HG02571 (cell line): ENCODE results near the gene THEM4.
"Not testable (repeated sequence)": the region's sequence is repeated elsewhere in the genome, so short reads cannot be mapped to it uniquely, and the experiment has no call there.

Experiments used
- ATAC-seq: cut with Tn5 transposase; IDR thresholded peaks from one replicate; pipeline ENCODE4 v1.9.1; 2021; ENCODE audit warnings: mild to moderate bottlenecking, moderate library complexity; ENCODE audit not compliant: unreplicated experiment

Gene THEM4

GRCh38 chr1:151935154-151935553 is 25.8 kb upstream of the THEM4 start:
- ATAC-seq = no peak

DNA sequence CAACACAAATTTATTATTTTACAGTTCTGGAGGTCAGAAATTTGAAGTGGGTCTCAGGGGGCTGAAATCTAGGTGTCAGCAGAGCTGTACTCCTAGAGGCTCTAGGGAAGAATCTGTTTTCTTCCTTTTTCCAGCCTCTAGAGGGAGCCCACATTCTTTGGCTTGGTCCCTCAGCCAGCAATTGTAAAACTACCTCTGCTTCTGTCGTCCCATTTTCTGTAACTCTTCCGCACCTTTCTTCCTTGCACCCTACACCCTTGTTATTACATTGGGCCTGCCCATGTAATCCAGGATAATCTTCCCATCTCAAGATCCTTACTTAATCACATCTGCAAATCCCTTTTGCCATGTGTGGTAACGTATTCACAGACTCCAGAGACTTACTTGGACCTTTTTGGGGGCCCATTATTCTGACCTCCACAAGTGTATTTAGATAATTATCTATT is 24.8 kb upstream of the THEM4 start:
- ATAC-seq = no peak

DNA sequence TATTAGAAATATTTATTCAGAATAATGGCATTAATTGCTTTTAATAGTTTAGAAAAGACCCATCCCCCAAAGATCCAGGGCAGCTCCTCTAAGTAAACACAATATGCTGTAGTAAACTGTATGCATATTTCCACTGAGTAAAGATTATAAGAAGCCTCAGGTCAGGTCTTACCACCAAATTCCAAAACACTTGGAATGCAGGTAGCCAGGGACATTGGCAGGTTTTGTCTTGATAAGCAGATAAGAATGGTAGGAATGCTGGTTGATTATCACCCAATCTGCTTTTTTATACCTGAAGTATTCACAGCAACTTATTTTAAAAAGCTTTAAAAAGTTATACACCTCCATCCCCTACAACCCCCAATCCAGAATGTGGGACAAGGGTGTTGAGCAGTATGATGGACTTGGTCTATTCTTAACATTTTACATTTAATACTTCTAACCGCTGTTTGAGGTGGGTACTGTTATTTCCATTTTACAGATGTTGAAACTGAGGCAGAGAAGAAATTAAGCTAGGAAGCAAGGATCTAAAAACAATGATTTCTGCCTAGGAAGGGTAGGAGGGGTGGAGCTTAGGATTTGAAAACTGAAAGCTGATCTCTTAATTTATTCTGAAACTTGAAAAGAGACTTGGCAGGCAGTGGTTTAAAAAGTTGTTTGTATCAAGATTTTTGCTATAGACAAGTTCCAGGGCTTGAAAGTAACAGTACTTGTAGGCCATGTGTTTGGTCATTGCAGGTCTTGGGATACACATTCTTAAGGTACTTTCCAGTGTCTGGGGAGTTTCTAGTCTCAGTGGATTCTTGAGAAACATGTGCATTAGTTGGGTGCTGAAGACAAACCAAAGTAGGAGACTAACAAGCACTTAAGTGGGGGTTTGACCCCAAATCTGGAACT is 15.6 kb upstream of the THEM4 start:
- ATAC-seq = no peak

GRCh38 chr1:151923422-151923821 is 14.1 kb upstream of the THEM4 start:
- ATAC-seq = no peak

- ATAC-seq = no peak
Measured at GRCh38 chr1:151920149-151920548, 10.8 kb upstream of the THEM4 start.

- no peak for ATAC-seq
Measured at GRCh38 chr1:151918819-151919610, 9.7 kb upstream of the THEM4 start.

DNA sequence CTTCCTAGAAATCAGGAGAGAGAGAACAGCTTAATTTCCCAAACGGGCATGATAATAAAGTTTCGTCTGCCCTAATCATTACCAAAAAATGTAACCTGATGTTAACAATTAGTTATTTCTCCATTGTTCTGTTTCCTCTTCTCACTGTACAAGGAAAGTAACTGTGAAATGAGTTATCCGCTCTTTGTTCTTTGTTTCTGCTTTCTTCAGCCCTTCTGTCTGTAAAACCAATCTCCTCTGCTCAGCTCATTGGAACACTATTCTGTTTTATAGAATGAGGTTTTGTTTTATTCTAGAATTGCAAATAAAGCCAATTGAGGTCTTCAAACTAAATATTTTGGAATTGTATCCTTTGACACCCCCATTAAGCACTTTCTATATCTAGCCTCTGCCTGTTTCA is 8.8 kb upstream of the THEM4 start:
- ATAC-seq = no peak

- ATAC-seq = no peak
Measured at GRCh38 chr1:151916726-151917370, 7.5 kb upstream of the THEM4 start.

- no peak for ATAC-seq
Measured at GRCh38 chr1:151915061-151915686, 5.9 kb upstream of the THEM4 start.

GRCh38 chr1:151914076-151914475 is 4.8 kb upstream of the THEM4 start:
- ATAC-seq = no peak

- ATAC-seq = no peak
Measured at GRCh38 chr1:151912973-151913372, 3.7 kb upstream of the THEM4 start.

DNA sequence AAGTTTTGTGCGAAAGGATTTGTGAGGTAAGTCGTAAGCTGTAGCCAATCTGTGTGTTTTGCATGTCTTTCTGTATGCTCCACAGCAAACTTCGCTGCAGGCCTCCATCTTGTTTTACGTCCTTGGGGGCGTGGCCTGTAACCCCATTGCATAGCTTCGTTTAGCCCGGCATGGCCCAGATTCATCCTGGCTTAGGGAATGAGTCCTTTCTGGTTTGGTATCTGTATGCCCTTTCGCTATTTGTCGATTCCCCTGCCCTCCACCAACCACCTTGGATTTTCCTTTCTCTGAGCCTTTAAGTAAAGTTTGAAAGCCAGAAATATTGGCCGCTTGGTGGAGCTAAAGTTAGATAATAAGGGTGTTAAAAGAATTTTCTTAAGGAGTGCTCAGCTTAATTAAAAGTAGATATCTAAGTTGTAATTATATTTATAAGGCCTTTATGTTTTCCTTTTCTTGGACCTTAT is 1.1 kb downstream of the THEM4 start:
- ATAC-seq = no peak

DNA sequence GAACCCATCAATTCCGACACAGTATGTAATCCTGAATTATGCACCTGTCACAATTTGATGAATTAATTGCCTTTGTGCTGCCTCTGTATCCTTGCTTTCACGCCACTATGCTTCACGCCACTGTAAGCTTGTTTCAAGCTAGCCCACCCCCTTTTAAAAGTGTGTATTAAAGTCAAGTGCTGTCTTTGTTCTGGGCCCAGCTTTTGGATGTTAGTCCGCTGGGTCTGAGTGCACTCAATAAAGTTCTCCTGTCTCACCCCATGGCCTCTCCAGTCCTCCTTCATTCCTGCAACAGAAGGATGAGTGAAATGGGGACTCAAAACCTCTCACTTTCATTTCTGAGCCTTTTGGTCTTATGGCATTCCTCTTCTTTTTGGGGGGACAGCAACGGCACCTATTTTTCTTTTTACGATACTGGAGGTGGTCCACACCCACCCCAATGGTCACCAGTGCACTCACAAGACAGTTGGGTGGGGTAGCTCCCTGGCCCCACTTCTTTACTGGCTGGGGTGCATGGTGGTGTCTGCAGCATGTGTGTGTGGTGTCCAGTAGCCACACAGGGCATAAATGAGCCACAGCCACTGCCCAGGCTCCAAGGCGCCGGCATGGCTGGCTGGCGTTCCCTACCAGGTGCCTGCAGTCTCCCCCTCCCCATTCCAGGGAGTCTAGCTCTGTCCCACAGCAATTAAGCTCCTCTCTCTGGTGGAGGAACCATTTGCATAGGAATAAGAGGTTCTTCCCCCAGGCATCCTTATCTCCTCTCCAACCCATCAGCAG is 1.8 kb downstream of the THEM4 start:
- ATAC-seq = no peak

GRCh38 chr1:151906324-151906645 is 3.0 kb downstream of the THEM4 start:
- not testable (repeated sequence) for ATAC-seq

DNA sequence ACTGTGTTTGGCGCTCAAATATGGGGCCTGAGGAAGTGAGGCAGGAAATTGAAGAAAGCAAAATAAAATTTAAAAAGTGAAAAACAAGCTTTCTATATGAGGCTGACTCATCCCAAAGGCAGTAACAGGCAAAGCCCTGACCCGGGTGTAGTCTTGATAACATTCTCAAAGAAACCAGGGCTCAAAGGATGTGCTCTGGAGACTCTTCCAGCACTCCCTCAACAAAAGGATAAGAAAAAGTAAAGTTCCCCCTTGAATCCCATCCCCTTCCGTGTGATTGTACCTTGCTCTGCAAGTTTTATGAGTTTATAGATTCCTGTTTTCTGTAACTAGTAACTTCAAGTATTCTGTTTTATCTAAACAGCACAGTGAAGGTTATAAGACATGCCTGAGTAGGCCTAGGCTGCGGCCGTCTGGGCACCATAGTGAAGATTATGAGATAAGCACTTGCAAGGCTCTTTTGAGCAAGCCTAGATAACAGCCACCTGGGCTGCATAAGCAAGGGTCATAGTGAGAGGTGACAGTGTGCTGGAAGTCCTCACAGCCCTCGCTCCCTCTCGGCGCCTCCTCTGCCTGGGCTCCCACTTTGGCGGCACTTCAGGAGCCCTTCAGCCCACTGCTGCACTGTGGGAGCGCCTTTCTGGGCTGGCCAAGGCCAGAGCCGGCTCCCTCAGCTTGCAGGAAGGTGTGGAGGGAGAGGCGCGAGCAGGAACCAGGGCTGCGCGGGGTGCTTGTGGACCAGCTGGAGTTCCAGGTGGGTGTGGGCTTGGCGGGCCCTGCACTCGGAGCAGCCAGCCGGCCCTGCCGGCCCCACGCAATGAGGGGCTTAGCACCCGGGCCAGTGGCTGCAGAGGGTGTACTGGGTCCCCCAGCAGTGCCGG is 3.6 kb downstream of the THEM4 start:
- not testable (repeated sequence) for ATAC-seq

DNA sequence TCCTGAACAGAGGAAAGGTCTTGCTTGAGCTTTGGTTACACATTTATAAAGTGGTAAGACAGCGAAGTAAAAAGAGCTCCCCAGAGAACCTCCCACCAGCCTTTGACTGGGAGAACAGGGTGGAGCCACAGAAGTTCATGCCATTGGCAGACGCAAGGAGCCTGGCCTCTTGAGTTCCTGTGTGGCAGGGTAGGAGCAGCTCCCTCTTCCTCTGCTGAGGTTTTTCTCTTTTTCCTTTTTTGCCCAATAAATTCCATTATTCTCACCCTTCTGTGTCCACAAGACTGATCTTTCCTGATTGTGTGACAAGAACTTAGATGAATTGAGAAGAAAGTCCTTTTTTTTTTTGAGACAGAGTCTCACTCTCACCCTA is 4.3 kb downstream of the THEM4 start:
- no peak for ATAC-seq

- no peak for ATAC-seq
Measured at GRCh38 chr1:151902858-151903257, 6.5 kb downstream of the THEM4 start.

- ATAC-seq = not testable (repeated sequence)
Measured at GRCh38 chr1:151900804-151901203, 8.5 kb downstream of the THEM4 start.

GRCh38 chr1:151898519-151898991 is 10.8 kb downstream of the THEM4 start:
- no peak for ATAC-seq
